Liver (tissue), 9 donors: Measurements from ENCODE around the gene MFSD11. TPM values are rescaled to one million over a fixed set of nuclear protein-coding genes. Genes with fewer than 3 reads are reported as not detected.
"Not testable (repeated sequence)": the region's sequence is repeated elsewhere in the genome, so short reads cannot be mapped to it uniquely, and the experiment has no call there.

Source experiments
- DNase-seq: peaks from one replicate; pipeline ENCODE4 v3.0.0-alpha.2; 2017; ENCODE audit warnings: low spot score
- H3K27ac ChIP-seq, 2 donors: one replicate each; pipeline ENCODE4 v1.7.0; 2013; ENCODE audit warnings: inconsistent platforms in 2 of 2, low read length in 2 of 2, control low read depth in 1 of 2, low read depth in 1 of 2, mild to moderate bottlenecking in 1 of 2
- H3K27me3 ChIP-seq, 4 donors: one replicate each; pipeline versions ENCODE4 v1.6.1 to v1.7.0; 2013; ENCODE audit warnings: low read length in 3 of 4, inconsistent platforms in 1 of 4, mild to moderate bottlenecking in 1 of 4, moderate library complexity in 1 of 4; ENCODE audit not compliant: control insufficient read depth in 4 of 4, insufficient read depth in 4 of 4
- H3K36me3 ChIP-seq, 4 donors: one replicate each; pipeline versions ENCODE4 v1.6.1 to v1.7.0; 2013; ENCODE audit warnings: low read length in 3 of 4, mild to moderate bottlenecking in 3 of 4, low read depth in 1 of 4, moderate library complexity in 1 of 4; ENCODE audit not compliant: control insufficient read depth in 4 of 4, insufficient read depth in 3 of 4
- H3K4me1 ChIP-seq, 4 donors: one replicate each; pipeline versions ENCODE4 v1.6.1 to v1.7.0; 2013; ENCODE audit warnings: low read length in 3 of 4, mild to moderate bottlenecking in 3 of 4, moderate library complexity in 1 of 4; ENCODE audit not compliant: control insufficient read depth in 4 of 4, insufficient read depth in 4 of 4
- H3K4me3 ChIP-seq, 3 donors: one replicate each; pipeline versions ENCODE4 v1.6.1 to v1.7.0; 2013; ENCODE audit warnings: low read length in 3 of 3, control low read depth in 1 of 3, low read depth in 1 of 3, mild to moderate bottlenecking in 1 of 3
- H3K9ac ChIP-seq, 2 donors: one replicate each; pipeline ENCODE4 v1.7.0; 2013; ENCODE audit warnings: low read length in 2 of 2, mild to moderate bottlenecking in 2 of 2, moderate library complexity in 2 of 2, control low read depth in 1 of 2, low read depth in 1 of 2
- H3K9me3 ChIP-seq, 4 donors: one replicate each; pipeline versions ENCODE4 v1.6.1 to v1.7.0; 2013; ENCODE audit warnings: low read length in 3 of 4; ENCODE audit not compliant: control insufficient read depth in 4 of 4
- EGR1 ChIP-seq, 2 donors: IDR thresholded peaks; 2 replicates each; pipeline ENCODE4 v1.6.1; 2016 to 2018; ENCODE audit warnings: antibody characterized with exemption in 2 of 2, low read depth in 2 of 2
- FOXA1 ChIP-seq: IDR thresholded peaks from 2 replicates; pipeline ENCODE4 v1.6.1; 2016; ENCODE audit warnings: antibody characterized with exemption
- GABPA ChIP-seq, 2 donors: IDR thresholded peaks in 1 of 2; conservative IDR thresholded peaks in 1 of 2; 2 replicates each; pipeline ENCODE4 v1.6.1; 2016; ENCODE audit warnings: antibody characterized with exemption in 2 of 2, mild to moderate bottlenecking in 1 of 2, moderate library complexity in 1 of 2
- HNF4A ChIP-seq, 2 donors: conservative IDR thresholded peaks; 2 replicates each; pipeline ENCODE4 v1.6.1; 2016; ENCODE audit warnings: antibody characterized with exemption in 2 of 2, mild to moderate bottlenecking in 2 of 2
- HNF4G ChIP-seq: IDR thresholded peaks from 2 replicates; pipeline ENCODE4 v1.6.1; 2016; ENCODE audit warnings: antibody characterized with exemption
- NR2F2 ChIP-seq: IDR thresholded peaks from 2 replicates; pipeline ENCODE4 v1.6.1; 2016; ENCODE audit warnings: antibody characterized with exemption
- RAD21 ChIP-seq, 2 donors: IDR thresholded peaks; 2 replicates each; pipeline ENCODE4 v1.6.1; 2016; ENCODE audit warnings: antibody characterized with exemption in 2 of 2, mild to moderate bottlenecking in 2 of 2
- RXRA ChIP-seq, 2 donors: IDR thresholded peaks; 2 replicates each; pipeline ENCODE4 v1.6.1; 2017 to 2018; ENCODE audit warnings: antibody characterized with exemption in 2 of 2, mild to moderate bottlenecking in 1 of 2
- WGBS: extraction: QIAGEN DNeasy Blood & Tissue Kit; methylation state at CpG from one replicate; pipeline ENCODE4 v1.1.7; 2013; 5-methylcytosine and 5-hydroxymethylcytosine counted together
- polyA plus RNA-seq, 2 donors: library from polyadenylated mRNA; stranded (reverse) in 1 of 2; unstranded in 1 of 2; fragments of 200-250 nt in 1 of 2; fragments of >200 nt in 1 of 2; fragmentation: Nextera tagmentation in 1 of 2; extraction: Ambion mirVana in 1 of 2; gene quantifications; one replicate each; pipeline versions ENCODE4 v1.2.1 to v1.2.3, GENCODE V29; 2013 to 2015
- total RNA-seq, 2 donors: library from RNA; depleted of rRNA; stranded (reverse); fragments of >200 nt; gene quantifications; one replicate each; pipeline ENCODE4 v1.2.3, GENCODE V29; 2014
- TF ChIP-seq, protein P1 (sequence below): fragments of 150-350 bp; IDR thresholded peaks from 2 replicates; pipeline ENCODE4 v1.5.1; 2017; ENCODE audit warnings: improper control_type of control experiment, low read depth, low read length; ENCODE audit not compliant: missing input control
- TF ChIP-seq, protein P2 (sequence below): IDR thresholded peaks from 2 replicates; pipeline ENCODE4 v1.6.1; 2016; ENCODE audit warnings: antibody characterized with exemption
- TF ChIP-seq, protein P3 (sequence below): IDR thresholded peaks from 2 replicates; pipeline ENCODE4 v1.6.1; 2016; ENCODE audit warnings: antibody characterized with exemption, mild to moderate bottlenecking
- TF ChIP-seq, protein P4 (sequence below): IDR thresholded peaks from 2 replicates; pipeline ENCODE4 v1.6.1; 2016; ENCODE audit warnings: antibody characterized with exemption
- TF ChIP-seq, protein P5 (sequence below): IDR thresholded peaks from 2 replicates; pipeline ENCODE4 v1.6.1; 2016; ENCODE audit warnings: antibody characterized with exemption
- donor health status: healthy.
- donor health status: healthy.
- donor health status: healthy.
- donor health status: healthy.
- donor health status: healthy.

Gene MFSD11
- total and polyA plus RNA-seq, 4 donors, result 8.6 to 26.9 (median 17.5) TPM

DNA sequence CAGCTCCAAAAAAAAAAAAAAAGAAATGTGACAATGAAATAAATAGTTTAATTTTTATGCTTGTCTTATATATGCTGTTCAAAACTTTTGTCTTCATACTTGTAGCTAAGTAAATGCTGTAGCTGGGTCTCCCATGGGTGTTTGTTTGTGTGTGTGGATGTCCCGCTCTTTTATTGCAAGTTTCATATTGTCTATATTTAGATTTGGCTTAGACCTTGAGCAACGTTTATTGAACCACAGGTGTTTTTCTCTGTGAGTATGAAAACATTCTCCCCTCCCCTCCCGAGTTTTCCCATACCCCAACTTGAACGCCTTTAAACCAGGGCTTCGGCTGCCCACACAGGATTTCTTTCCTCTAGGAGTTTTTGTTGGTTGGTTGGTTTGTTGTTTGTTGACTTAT lies 45.2 kb downstream of the MFSD11 start (continued):
- TF ChIP-seq, protein P1, sequence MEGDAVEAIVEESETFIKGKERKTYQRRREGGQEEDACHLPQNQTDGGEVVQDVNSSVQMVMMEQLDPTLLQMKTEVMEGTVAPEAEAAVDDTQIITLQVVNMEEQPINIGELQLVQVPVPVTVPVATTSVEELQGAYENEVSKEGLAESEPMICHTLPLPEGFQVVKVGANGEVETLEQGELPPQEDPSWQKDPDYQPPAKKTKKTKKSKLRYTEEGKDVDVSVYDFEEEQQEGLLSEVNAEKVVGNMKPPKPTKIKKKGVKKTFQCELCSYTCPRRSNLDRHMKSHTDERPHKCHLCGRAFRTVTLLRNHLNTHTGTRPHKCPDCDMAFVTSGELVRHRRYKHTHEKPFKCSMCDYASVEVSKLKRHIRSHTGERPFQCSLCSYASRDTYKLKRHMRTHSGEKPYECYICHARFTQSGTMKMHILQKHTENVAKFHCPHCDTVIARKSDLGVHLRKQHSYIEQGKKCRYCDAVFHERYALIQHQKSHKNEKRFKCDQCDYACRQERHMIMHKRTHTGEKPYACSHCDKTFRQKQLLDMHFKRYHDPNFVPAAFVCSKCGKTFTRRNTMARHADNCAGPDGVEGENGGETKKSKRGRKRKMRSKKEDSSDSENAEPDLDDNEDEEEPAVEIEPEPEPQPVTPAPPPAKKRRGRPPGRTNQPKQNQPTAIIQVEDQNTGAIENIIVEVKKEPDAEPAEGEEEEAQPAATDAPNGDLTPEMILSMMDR, result no peak
- TF ChIP-seq, protein P2, sequence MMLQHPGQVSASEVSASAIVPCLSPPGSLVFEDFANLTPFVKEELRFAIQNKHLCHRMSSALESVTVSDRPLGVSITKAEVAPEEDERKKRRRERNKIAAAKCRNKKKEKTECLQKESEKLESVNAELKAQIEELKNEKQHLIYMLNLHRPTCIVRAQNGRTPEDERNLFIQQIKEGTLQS, result no peak
- no peak for TF ChIP-seq NR2F2
- TF ChIP-seq HNF4A (conservative IDR thresholded peaks at IDR 0.05), result no peak
- no peak for TF ChIP-seq EGR1 (IDR thresholded peaks at IDR 0.05; ENCODE audit: low read depth in 2 of 2)
- TF ChIP-seq RAD21 (IDR thresholded peaks at IDR 0.05), result no peak

DNA sequence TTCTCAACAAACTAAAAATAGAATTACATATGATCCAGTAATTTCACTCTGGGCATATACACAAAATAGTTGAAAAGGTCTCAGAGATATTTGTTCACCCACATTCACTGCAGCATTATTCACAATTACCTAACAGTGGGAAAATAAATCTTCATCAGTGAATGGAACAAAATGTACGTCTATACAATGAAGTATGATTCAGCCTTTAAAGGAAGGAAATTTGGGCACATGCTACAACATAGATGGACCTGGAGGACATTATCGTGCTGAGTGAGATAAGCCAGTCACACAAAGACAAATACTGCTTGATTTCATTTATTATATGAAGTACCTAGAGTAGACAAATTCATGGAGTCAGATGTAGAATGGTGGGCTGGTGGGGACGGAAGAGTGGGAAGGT lies 47.0 kb downstream of the MFSD11 start:
- Histone ChIP-seq H3K4me3 (no peak overlapping the region), H3K36me3 (peaks cover 0 to 10% (median 5%) of the 10 kb centered on the region in 4 donors), H3K4me1 (peaks cover 0 to 1% (median 0%) of the 10 kb centered on the region in 4 donors), H3K9ac (no peak overlapping the region), H3K9me3 (no peaks in the 10 kb centered on the region), H3K27me3 (no peaks in the 10 kb centered on the region), H3K27ac (no peak overlapping the region)
- DNase-seq, result no peak
- TF ChIP-seq, protein P3, sequence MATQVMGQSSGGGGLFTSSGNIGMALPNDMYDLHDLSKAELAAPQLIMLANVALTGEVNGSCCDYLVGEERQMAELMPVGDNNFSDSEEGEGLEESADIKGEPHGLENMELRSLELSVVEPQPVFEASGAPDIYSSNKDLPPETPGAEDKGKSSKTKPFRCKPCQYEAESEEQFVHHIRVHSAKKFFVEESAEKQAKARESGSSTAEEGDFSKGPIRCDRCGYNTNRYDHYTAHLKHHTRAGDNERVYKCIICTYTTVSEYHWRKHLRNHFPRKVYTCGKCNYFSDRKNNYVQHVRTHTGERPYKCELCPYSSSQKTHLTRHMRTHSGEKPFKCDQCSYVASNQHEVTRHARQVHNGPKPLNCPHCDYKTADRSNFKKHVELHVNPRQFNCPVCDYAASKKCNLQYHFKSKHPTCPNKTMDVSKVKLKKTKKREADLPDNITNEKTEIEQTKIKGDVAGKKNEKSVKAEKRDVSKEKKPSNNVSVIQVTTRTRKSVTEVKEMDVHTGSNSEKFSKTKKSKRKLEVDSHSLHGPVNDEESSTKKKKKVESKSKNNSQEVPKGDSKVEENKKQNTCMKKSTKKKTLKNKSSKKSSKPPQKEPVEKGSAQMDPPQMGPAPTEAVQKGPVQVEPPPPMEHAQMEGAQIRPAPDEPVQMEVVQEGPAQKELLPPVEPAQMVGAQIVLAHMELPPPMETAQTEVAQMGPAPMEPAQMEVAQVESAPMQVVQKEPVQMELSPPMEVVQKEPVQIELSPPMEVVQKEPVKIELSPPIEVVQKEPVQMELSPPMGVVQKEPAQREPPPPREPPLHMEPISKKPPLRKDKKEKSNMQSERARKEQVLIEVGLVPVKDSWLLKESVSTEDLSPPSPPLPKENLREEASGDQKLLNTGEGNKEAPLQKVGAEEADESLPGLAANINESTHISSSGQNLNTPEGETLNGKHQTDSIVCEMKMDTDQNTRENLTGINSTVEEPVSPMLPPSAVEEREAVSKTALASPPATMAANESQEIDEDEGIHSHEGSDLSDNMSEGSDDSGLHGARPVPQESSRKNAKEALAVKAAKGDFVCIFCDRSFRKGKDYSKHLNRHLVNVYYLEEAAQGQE, result no peak
- TF ChIP-seq EGR1 (IDR thresholded peaks at IDR 0.05; ENCODE audit: low read depth in 2 of 2) (no peak), HNF4A (conservative IDR thresholded peaks at IDR 0.05) (no peak), FOXA1 (no peak), RAD21 (IDR thresholded peaks at IDR 0.05) (no peak), RXRA (IDR thresholded peaks at IDR 0.05) (no peak), GABPA (IDR thresholded peaks at IDR 0.05 in 1 of 2, conservative IDR thresholded peaks at IDR 0.05 in 1 of 2) (no peak), NR2F2 (no peak), HNF4G (no peak)
- TF ChIP-seq, protein P4, sequence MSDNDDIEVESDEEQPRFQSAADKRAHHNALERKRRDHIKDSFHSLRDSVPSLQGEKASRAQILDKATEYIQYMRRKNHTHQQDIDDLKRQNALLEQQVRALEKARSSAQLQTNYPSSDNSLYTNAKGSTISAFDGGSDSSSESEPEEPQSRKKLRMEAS, result no peak
- TF ChIP-seq, protein P5, sequence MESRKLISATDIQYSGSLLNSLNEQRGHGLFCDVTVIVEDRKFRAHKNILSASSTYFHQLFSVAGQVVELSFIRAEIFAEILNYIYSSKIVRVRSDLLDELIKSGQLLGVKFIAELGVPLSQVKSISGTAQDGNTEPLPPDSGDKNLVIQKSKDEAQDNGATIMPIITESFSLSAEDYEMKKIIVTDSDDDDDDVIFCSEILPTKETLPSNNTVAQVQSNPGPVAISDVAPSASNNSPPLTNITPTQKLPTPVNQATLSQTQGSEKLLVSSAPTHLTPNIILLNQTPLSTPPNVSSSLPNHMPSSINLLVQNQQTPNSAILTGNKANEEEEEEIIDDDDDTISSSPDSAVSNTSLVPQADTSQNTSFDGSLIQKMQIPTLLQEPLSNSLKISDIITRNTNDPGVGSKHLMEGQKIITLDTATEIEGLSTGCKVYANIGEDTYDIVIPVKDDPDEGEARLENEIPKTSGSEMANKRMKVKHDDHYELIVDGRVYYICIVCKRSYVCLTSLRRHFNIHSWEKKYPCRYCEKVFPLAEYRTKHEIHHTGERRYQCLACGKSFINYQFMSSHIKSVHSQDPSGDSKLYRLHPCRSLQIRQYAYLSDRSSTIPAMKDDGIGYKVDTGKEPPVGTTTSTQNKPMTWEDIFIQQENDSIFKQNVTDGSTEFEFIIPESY, result no peak
- TF ChIP-seq, protein P2, result no peak
- WGBS, result 76% methylated on average over 3 of the region's 3 CpGs

DNA sequence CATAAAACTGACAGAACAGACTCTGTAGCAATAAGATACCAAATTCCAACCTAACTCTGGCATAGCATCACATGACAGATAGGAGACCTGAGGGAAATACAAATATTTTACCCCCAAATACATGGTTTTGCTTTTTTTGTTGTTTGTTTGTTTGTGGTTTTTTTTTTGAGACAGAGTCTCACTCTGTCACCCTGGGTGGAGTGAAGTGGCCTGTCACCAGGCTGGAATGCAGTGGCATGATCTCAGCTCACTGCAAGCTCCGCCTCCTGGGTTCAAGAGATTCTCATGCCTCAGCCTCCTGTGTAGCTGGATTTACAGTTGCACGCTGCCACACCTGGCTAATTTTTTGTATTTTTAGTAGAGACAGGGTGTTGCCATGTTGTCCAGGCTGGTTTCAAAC lies 49.9 kb downstream of the MFSD11 start:
- H3K27ac ChIP-seq, DNase-seq, H3K4me1 ChIP-seq, H3K36me3 ChIP-seq, H3K9me3 ChIP-seq, H3K27me3 ChIP-seq, H3K4me3 ChIP-seq, H3K9ac ChIP-seq: not testable (repeated sequence)
- WGBS, result 94% methylated on average over 2 of the region's 2 CpGs
